Osteocyte (in vitro differentiated cells): Measurements from ENCODE around the gene ACSS3. TPM values are rescaled to one million over a fixed set of nuclear protein-coding genes. Genes with fewer than 3 reads are reported as not detected.
A peak's percentile ranks its signal among the peaks of the same experiment; 100 is the strongest.
"Not testable (repeated sequence)": the region's sequence is repeated elsewhere in the genome, so short reads cannot be mapped to it uniquely, and the experiment has no call there.

Experiments
- DNase-seq: peaks from one replicate; pipeline ENCODE4 v3.0.0; 2021; ENCODE audit warnings: mixed read lengths; ENCODE audit not compliant: unreplicated experiment; ENCODE audit errors: extremely low spot score
- H3K27ac Mint-ChIP-seq: one replicate; pipeline ENCODE4 v1.8.0; 2021; ENCODE audit warnings: mild to moderate bottlenecking, mixed read lengths; ENCODE audit not compliant: unreplicated experiment
- H3K27me3 Mint-ChIP-seq: one replicate; pipeline ENCODE4 v1.8.0; 2021; ENCODE audit warnings: mixed read lengths; ENCODE audit not compliant: unreplicated experiment
- H3K36me3 Mint-ChIP-seq: one replicate; pipeline ENCODE4 v1.8.0; 2021; ENCODE audit warnings: mixed read lengths; ENCODE audit not compliant: unreplicated experiment
- H3K4me1 Mint-ChIP-seq: one replicate; pipeline ENCODE4 v1.8.0; 2021; ENCODE audit warnings: mixed read lengths; ENCODE audit not compliant: unreplicated experiment
- H3K4me3 Mint-ChIP-seq: one replicate; pipeline ENCODE4 v1.8.0; 2021; ENCODE audit warnings: mild to moderate bottlenecking, moderate library complexity, mixed read lengths; ENCODE audit not compliant: unreplicated experiment
- H3K9me3 Mint-ChIP-seq: one replicate; pipeline ENCODE4 v1.8.0; 2021; ENCODE audit warnings: mixed read lengths; ENCODE audit not compliant: unreplicated experiment
- CTCF ChIP-seq: fragments of 200-600 bp; sonication (generic); IDR thresholded peaks from 2 replicates; pipeline ENCODE4 v1.5.0; 2021; ENCODE audit warnings: antibody characterized with exemption, mild to moderate bottlenecking, moderate library complexity
- long read RNA-seq: library from polyadenylated mRNA; unstranded; transcript quantifications from one replicate; pipeline ENCODE4 v2.0.0, GENCODE V29; 2021
- total RNA-seq: library from RNA; stranded (reverse); gene quantifications from 2 replicates; pipeline ENCODE4 v1.2.1, GENCODE V29; 2021

ACSS3 gene
- 5.6 and 6.0 TPM in 2 replicates for total RNA-seq
- long read RNA-seq, partial matches to known transcripts = 2 of 4 reads
- long read RNA-seq, other reads (novel, unspliced or antisense) = 2 of 4 reads

DNA sequence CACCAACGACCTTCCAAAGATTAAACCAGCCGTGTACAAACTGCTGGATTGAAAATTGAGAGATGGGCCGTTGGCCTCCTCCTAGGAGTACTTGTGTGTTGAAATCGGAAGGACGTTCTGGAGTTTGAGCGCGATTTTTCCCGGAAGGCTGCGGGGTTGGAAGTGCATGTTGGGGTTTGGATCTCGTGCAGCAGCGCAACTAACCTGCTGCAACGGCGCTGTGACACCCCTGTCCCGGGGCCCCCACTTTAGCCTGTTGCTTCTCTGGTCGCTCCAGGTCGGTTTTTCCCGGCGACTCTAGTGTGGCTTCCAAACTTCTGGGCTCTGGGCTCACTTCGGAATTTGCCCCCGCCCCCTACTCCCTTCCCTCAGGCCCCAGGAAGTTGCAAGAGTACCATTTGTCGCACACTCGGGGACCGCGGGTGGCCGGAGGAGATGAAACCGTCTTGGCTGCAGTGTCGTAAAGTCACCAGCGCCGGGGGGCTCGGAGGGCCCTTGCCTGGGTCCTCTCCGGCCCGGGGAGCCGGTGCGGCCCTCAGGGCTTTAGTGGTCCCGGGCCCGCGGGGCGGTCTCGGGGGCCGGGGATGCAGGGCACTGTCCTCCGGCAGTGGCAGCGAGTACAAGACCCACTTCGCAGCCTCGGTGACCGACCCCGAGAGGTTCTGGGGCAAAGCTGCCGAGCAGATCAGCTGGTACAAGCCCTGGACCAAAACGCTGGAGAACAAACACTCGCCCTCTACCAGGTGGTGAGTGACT, at the start of gene ACSS3:
Gene ACSS3 (plus strand): TSS at position 394 of the 756 bp plus-strand sequence. CDS start 42 bp downstream, at position 436.
- peak; percentile 84 for DNase-seq
- Mint-ChIP-seq H3K36me3 (no peaks in the 10 kb centered on the region), H3K9me3 (no peaks in the 10 kb centered on the region), H3K27me3 (peaks cover 11% of the 10 kb centered on the region), H3K27ac (peak within 1 kb of the TSS; percentile 23), H3K4me3 (peak within 1 kb of the TSS; percentile 74), H3K4me1 (peaks cover 17% of the 10 kb centered on the region)
- TF ChIP-seq CTCF = no peak

DNA sequence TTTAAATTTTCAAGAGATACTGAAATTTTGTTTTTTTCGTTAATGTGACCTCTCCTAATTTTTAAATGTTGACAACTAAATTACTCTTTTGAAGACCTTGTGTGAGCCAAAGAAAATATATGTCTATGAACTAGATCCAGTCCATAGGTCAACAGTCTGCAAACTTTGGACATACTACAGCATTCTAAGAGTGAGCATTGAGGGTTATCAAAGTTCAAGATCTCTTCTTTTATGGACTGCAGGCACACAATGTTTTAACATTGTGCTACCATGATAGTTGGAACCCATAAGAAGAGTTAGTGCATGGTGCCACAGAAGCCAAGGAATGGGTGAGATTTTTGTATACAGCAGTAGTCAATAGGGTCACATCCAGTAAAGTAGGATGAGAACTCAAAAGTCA, 43.0 kb upstream of the ACSS3 start:
- no peak for TF ChIP-seq CTCF
- no peak for DNase-seq
- peaks cover 5% of the 10 kb centered on the region for H3K9me3 Mint-ChIP-seq
- no peak overlapping the region for H3K27ac Mint-ChIP-seq
- H3K4me3 Mint-ChIP-seq = no peak overlapping the region
- H3K36me3 Mint-ChIP-seq = no peaks in the 10 kb centered on the region
- no peaks in the 10 kb centered on the region for H3K4me1 Mint-ChIP-seq
- no peaks in the 10 kb centered on the region for H3K27me3 Mint-ChIP-seq

DNA sequence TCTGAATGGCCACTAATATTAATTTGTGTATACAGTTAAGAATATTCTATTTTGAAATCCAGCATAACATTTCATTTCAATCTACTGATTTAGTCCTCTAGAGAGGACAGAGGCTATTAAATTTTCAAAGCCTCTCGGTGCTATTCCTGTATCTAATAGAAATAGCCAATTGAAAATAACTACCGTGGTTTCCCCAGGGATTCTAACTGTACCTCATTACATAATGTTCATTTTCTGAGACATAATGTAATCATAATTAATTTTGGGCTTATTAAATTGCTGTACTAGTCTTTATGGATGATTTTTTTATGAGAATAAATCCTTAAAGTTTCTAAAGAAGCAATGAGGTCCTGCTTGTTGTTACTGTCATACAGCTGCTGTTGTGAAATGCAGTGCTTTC, 38.6 kb upstream of the ACSS3 start:
- Mint-ChIP-seq H3K4me1 (no peaks in the 10 kb centered on the region), H3K9me3 (no peaks in the 10 kb centered on the region), H3K4me3 (no peak overlapping the region), H3K27ac (no peak overlapping the region), H3K27me3 (peaks cover 5% of the 10 kb centered on the region), H3K36me3 (no peaks in the 10 kb centered on the region)
- TF ChIP-seq CTCF = no peak
- no peak for DNase-seq

DNA sequence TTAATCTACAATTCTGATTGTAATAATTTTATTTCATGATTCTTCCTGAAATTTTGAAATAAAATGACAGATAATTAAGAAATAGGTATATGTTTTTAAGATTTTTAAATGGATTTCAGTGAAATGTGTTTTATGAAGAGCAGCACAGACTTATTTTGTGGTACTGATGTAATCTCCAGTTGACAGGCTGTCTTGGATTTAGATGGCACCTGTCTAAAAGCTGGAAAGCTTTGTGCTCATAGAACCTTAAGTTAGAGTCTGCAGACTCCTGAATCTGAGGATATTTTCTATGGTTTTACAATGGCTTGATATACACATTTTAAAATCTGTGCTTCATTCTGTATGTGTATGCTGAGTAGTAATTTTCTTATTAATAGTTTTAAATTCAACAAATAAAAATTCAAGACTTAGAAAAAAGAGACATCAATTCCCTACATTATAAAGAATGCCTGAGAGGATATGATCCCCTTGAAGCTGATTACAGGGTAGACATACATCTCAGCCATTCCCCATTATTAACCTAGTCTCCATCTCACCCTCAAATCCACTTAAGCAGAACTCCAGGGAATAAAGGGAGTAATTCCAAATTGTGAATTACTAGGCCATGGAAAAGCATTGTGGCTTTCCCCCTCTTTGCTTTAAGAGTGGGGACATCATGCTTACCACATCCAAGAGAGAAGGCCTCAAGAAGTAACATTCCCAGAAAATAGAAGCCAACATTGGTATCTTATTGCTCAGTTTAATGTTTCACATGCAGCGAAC, 33.7 kb upstream of the ACSS3 start:
- no peaks in the 10 kb centered on the region for H3K4me1 Mint-ChIP-seq
- H3K4me3 Mint-ChIP-seq = no peak overlapping the region
- no peak for TF ChIP-seq CTCF
- no peaks in the 10 kb centered on the region for H3K36me3 Mint-ChIP-seq
- no peak overlapping the region for H3K27ac Mint-ChIP-seq
- no peak for DNase-seq
- no peaks in the 10 kb centered on the region for H3K9me3 Mint-ChIP-seq
- peaks cover 7% of the 10 kb centered on the region for H3K27me3 Mint-ChIP-seq

DNA sequence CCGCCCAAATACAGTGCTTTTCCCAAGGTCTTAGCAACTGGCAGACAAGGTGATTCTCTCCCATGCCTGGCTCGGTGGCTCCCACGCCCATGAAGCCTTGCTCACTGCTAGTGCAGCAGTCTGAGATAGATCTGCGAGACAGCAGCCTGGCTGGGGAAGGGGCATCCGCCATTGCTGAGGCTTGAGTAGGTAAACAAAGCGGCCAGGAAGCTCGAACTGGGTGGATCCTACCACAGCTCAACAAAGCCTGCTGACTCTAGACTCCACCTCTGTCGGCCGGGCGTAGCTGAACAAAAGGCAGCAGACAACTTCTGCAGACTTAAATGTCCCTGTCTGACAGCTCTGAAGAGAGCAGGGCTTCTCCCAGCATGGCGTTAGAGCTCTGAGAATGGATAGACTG, 12.9 kb upstream of the ACSS3 start:
- H3K27me3 Mint-ChIP-seq = peaks cover 18% of the 10 kb centered on the region
- not testable (repeated sequence) for H3K9me3 Mint-ChIP-seq, H3K4me1 Mint-ChIP-seq, H3K27ac Mint-ChIP-seq, H3K36me3 Mint-ChIP-seq, H3K4me3 Mint-ChIP-seq, DNase-seq
